ENCODE measurements around the gene ALDH1B1. TPM values are rescaled to one million over a fixed set of nuclear protein-coding genes. Genes with fewer than 3 reads are reported as not detected.

Gene ALDH1B1
- total and polyA plus RNA-seq, 2 donors (not counting 3 experiments of a cell fraction or from before 2014, with no cell fraction given) = 11.5 to 20.5 TPM

DNA sequence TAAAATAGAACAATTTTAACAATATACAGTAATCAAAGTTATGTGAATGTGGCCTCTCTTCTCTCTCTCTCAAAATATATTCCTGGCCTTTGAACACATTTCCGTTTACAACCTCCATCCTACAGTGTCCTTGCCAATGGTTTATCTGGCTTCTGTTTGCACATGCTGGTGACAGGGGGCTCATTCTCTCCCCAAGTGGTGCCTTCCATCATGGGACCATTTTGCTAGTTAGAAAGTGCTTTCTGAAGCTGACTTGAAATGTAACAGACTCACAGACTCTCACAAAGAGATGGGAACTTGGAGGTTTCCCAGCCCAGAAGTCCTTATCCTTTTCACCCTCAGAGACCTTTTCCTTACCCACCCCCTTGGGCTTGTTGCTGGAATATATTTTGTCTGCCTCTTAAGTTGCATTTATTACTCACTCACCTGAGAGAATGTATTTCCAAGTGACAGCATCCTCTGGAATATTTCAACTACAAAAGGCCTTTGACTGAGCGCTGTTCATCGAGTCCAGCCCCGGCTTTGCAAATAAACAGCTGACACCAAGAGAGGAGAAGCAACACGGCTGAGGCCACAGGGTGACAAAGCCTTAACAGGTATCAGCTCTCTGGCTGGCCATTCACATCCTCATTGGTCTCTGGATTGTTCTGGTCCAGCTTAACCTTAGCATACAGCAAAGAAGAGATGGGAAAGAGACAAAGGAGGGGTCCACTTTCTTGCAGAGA, 17.5 kb upstream of the ALDH1B1 start:
- dilution Hi-C loops (cut with MboI; ENCODE audit: extremely low pct_ligation_motif_present, low sequenced_read_pairs) (no loop called here), intact Hi-C loops (cut with micrococcal nuclease) (loop anchor here (10.0 kb wide), 1 partner anchor 60 kb away; no protein-coding TSS in a partner anchor)
- Histone ChIP-seq H3K4me3 (replicated peaks in 1 of 3; ENCODE audit: insufficient read depth in 1 of 3, low read depth in 1 of 3, low read length in 3 of 3) (no peak overlapping the region), H3K9me3 (replicated peaks; ENCODE audit: control insufficient read depth, insufficient read depth, low read length) (no peaks in the 10 kb centered on the region), H3K4me2 (ENCODE audit: insufficient read depth, low read length) (no peak overlapping the region), H3K27ac (ENCODE audit: insufficient read depth, low read depth, low read length) (no peak overlapping the region), H3K79me2 (ENCODE audit: control insufficient read depth, insufficient read depth, low read length) (no peaks in the 10 kb centered on the region), H2AFZ (ENCODE audit: low read depth, low read length) (no peak overlapping the region), H3K36me3 (ENCODE audit: control insufficient read depth in 2 of 2, extremely low read depth in 1 of 2, insufficient read depth in 2 of 2, low read length in 2 of 2) (no peaks in the 10 kb centered on the region), H3K9me1 (replicated peaks; ENCODE audit: control insufficient read depth, extremely low read depth, insufficient read depth, low read length) (no peaks in the 10 kb centered on the region), H4K20me1 (replicated peaks; ENCODE audit: control insufficient read depth, extremely low read depth, insufficient read depth, low read length) (no peaks in the 10 kb centered on the region), H3K4me1 (ENCODE audit: control insufficient read depth, extremely low read depth, insufficient read depth, low read length) (no peaks in the 10 kb centered on the region), H3K9ac (replicated peaks; ENCODE audit: extremely low read depth, insufficient read depth, low read length) (no peak overlapping the region), H3K27me3 (ENCODE audit: control insufficient read depth in 2 of 2, insufficient read depth in 2 of 2, low read length in 2 of 2) (peaks cover 7 to 10% of the 10 kb centered on the region in 2 experiments)
- DNase-seq (ENCODE audit: low read depth, low spot score) (no peak), FAIRE-seq (no peak)
- POLR2A ChIA-PET = interaction anchor here (0.6 kb wide), 1 partner anchor 620 kb away, joined by 6 read pairs; no protein-coding TSS in a partner anchor
- BruUV-seq (replicated peaks) = no TSS peak
- CTCF ChIA-PET = interaction anchor here (1.3 to 1.4 kb wide), 3 partner anchors 8 to 287 kb away, joined by 3 to 5 read pairs (median 3); no protein-coding TSS in a partner anchor
- TF ChIP-seq, protein P1, sequence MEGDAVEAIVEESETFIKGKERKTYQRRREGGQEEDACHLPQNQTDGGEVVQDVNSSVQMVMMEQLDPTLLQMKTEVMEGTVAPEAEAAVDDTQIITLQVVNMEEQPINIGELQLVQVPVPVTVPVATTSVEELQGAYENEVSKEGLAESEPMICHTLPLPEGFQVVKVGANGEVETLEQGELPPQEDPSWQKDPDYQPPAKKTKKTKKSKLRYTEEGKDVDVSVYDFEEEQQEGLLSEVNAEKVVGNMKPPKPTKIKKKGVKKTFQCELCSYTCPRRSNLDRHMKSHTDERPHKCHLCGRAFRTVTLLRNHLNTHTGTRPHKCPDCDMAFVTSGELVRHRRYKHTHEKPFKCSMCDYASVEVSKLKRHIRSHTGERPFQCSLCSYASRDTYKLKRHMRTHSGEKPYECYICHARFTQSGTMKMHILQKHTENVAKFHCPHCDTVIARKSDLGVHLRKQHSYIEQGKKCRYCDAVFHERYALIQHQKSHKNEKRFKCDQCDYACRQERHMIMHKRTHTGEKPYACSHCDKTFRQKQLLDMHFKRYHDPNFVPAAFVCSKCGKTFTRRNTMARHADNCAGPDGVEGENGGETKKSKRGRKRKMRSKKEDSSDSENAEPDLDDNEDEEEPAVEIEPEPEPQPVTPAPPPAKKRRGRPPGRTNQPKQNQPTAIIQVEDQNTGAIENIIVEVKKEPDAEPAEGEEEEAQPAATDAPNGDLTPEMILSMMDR (IDR thresholded peaks at IDR 0.05; ENCODE audit: extremely low read depth in 1 of 2, insufficient read depth in 1 of 2, low read depth in 1 of 2, low read length in 2 of 2) = no peak
- TF ChIP-seq MYC (IDR thresholded peaks at IDR 0.05; ENCODE audit: low read depth, low read length) = no peak
- no peak for TF ChIP-seq FOS (IDR thresholded peaks at IDR 0.05; ENCODE audit: borderline replicate concordance, insufficient read depth, low read length)
- TF ChIP-seq, protein P2, sequence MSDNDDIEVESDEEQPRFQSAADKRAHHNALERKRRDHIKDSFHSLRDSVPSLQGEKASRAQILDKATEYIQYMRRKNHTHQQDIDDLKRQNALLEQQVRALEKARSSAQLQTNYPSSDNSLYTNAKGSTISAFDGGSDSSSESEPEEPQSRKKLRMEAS (IDR thresholded peaks at IDR 0.05; ENCODE audit: insufficient read depth, insufficient read length) = no peak
- no peak for TF ChIP-seq POLR2A (IDR thresholded peaks at IDR 0.05; ENCODE audit: low read depth, low read length)
- no peak for TF ChIP-seq JUN (IDR thresholded peaks at IDR 0.05; ENCODE audit: borderline replicate concordance, insufficient read depth, insufficient read length, low read depth)
- TF ChIP-seq POLR2AphosphoS5 (IDR thresholded peaks at IDR 0.05; ENCODE audit: insufficient read depth, low read depth, low read length) = no peak
- TF ChIP-seq GATA2 (IDR thresholded peaks at IDR 0.05; ENCODE audit: insufficient read depth, insufficient read length, low read depth, low read length) = no peak
- TF ChIP-seq EZH2 (IDR thresholded peaks at IDR 0.05; ENCODE audit: borderline replicate concordance, low read depth, low read length, severe bottlenecking) = no peak

Data from endothelial cell of umbilical vein (primary cell).